ENCODE results near the gene H3-3A. TPM values are rescaled to one million over a fixed set of nuclear protein-coding genes. Genes with fewer than 3 reads are reported as not detected.

The H3-3A gene
- total RNA-seq, 1 experiment from 2014 or later, result 1,129 TPM

GRCh38 chr1:226021801-226022200 is 40.7 kb upstream of the H3-3A start:
- Mint-ChIP-seq H3K9me3 (no peaks in the 10 kb centered on the region), H3K36me3 (ENCODE audit: insufficient read depth in 1 of 3, low read depth in 3 of 3) (no peaks in the 10 kb centered on the region), H3K27me3 (ENCODE audit: low read depth) (peaks cover 3% of the 10 kb centered on the region; the same call in 1 of the 2 replicates), H3K27ac (no peak overlapping the region), H3K4me1 (no peaks in the 10 kb centered on the region), H3K4me3 (no peak overlapping the region)
- no peaks in the 10 kb centered on the region for H4K20me1 ChIP-seq (ENCODE audit: control insufficient read depth, insufficient read depth, insufficient read length)
- H4K91ac ChIP-seq (ENCODE audit: insufficient read length, low read depth, low read length), result no peak overlapping the region
- no peaks in the 10 kb centered on the region for H3K79me2 ChIP-seq (ENCODE audit: insufficient read depth, low read length)
- no peak overlapping the region for H2AK5ac ChIP-seq (ENCODE audit: insufficient read length, low read length)
- no peak overlapping the region for H3K23ac ChIP-seq (ENCODE audit: insufficient read length, low read depth, low read length)
- H3K9ac ChIP-seq (ENCODE audit: extremely low read depth, insufficient read length, low read length), result no peak overlapping the region
- H2BK12ac ChIP-seq (ENCODE audit: insufficient read length, low read depth, low read length), result no peak overlapping the region
- TF ChIP-seq CTCF (conservative IDR thresholded peaks at IDR 0.05), result no peak
- H2BK15ac ChIP-seq (ENCODE audit: low read depth, low read length), result no peak overlapping the region
- no peak overlapping the region for H3T11ph ChIP-seq (ENCODE audit: low read length)
- no peak overlapping the region for H2BK20ac ChIP-seq (ENCODE audit: low read depth, low read length, poor library complexity, severe bottlenecking)
- H4K5ac ChIP-seq (ENCODE audit: insufficient read length, low read depth, low read length), result no peak overlapping the region
- no peak overlapping the region for H2BK5ac ChIP-seq (ENCODE audit: insufficient read length, low read length)
- no peak overlapping the region for H2AFZ ChIP-seq (ENCODE audit: low read length)
- no peak overlapping the region for H2BK120ac ChIP-seq (ENCODE audit: low read depth, low read length, poor library complexity, severe bottlenecking)
- no peaks in the 10 kb centered on the region for H3K27me3 ChIP-seq (ENCODE audit: insufficient read depth, low read length)
- no peak overlapping the region for H4K8ac ChIP-seq (replicated peaks; ENCODE audit: insufficient read length, low read depth, low read length)
- WGBS (ENCODE audit: extremely low coverage, insufficient read length, low lambda C conversion rate), result no CpG with 5 or more reads among the region's 2 CpGs
- no peak overlapping the region for H3K56ac ChIP-seq (ENCODE audit: insufficient read length, low read depth, low read length)
- H3K4me1 ChIP-seq (ENCODE audit: insufficient read depth, low read length), result no peaks in the 10 kb centered on the region
- no peak overlapping the region for H3K4me2 ChIP-seq (ENCODE audit: insufficient read depth, insufficient read length, low read length)
- no peak overlapping the region for H3K18ac ChIP-seq (ENCODE audit: insufficient read length, low read depth, low read length)
- no peak overlapping the region for H3K14ac ChIP-seq (ENCODE audit: insufficient read depth, low read length)
- H3K4ac ChIP-seq (ENCODE audit: low read depth, low read length), result no peak overlapping the region
- H3K27ac ChIP-seq (ENCODE audit: insufficient read length, low read depth, low read length), result no peak overlapping the region
- H3K79me1 ChIP-seq (ENCODE audit: insufficient read depth, low read depth, low read length, poor library complexity, severe bottlenecking), result no peaks in the 10 kb centered on the region
- no peaks in the 10 kb centered on the region for H3K23me2 ChIP-seq (ENCODE audit: insufficient read length, low read depth, low read length, poor library complexity, severe bottlenecking)
- DNase-seq, result no peak
- H3K9me3 ChIP-seq (ENCODE audit: control insufficient read depth, low read depth, low read length), result no peaks in the 10 kb centered on the region
